ENCODE data around the gene CFDP1. TPM values are rescaled to one million over a fixed set of nuclear protein-coding genes. Genes with fewer than 3 reads are reported as not detected.

Gene CFDP1
- total RNA-seq, 2 experiments from 2014 or later, result 35.1 to 36.2 TPM

DNA sequence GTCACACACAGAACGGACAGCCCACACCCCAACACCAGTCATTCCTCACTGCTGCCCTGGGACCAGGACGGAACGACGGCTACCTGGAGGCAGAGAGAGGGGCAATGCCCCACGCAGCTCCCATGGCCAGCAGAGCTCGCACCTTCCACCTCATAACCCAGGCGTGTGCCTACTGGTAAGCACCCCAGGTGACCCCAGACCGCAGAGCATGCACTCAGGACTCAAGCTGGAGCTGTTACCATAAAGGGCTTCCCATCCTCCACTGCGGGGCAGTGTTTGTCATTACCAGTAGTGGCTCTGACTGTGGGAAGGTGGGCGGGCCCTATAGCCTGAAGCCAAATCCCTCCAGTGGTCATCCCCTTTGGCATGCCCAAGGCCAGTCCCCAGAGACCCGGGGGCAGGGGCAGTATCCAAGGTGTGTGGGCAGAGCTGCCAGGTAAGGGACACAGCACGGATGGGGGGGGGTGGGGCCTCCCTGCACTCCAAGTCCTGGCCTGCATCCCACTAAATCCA, 177.2 kb downstream of the CFDP1 start:
- H3K9me3 Mint-ChIP-seq, result no peaks in the 10 kb centered on the region
- DNase-seq, result no peak
- POLR2A ChIA-PET, result no interaction called here
- no peaks in the 10 kb centered on the region for H3K36me3 Mint-ChIP-seq (ENCODE audit: low read depth)
- H3K4me1 Mint-ChIP-seq, result peaks cover 3% of the 10 kb centered on the region
- peaks cover 31% of the 10 kb centered on the region for H3K27me3 Mint-ChIP-seq
- CTCF ChIA-PET, result interaction anchor here (1.7 kb wide), 1 partner anchor 22 kb away, joined by 5 read pairs; no protein-coding TSS in a partner anchor
- H3K27ac Mint-ChIP-seq, result no peak overlapping the region
- H3K4me3 Mint-ChIP-seq, result no peak overlapping the region

DNA sequence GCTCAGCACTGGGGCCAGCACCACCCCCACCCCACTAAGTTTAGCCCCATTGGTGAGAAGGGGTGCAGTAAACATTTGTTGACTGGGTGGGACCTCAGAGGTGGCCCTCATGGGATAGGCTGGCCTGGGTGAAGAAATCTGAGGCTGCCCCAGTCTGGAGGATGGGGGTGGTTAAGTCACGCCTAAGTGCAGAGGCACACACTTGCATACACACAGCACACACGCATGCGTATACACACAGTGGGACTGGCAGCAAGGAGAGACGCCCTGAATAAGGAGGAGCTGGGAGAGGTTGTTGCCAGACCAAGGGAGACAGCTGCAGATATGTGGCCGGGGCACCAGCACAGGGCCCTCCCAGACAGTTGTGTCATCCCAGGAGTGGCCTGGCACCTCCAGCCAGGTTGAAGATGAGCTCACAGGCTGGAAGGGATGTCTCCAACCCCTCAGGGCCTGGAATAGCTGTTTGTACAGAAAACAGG, 178.9 kb downstream of the CFDP1 start:
- no peak overlapping the region for H3K4me3 Mint-ChIP-seq
- H3K4me1 Mint-ChIP-seq, result peaks cover 3% of the 10 kb centered on the region
- ChIA-PET POLR2A (interaction anchor here (1.1 kb wide), 1 partner anchor 104 kb away, joined by 3 read pairs; no protein-coding TSS in a partner anchor), CTCF (interaction anchor here (1.0 kb wide), 1 partner anchor 148 kb away, joined by 3 read pairs; no protein-coding TSS in a partner anchor)
- H3K27me3 Mint-ChIP-seq, result peaks cover 43% of the 10 kb centered on the region
- H3K27ac Mint-ChIP-seq, result no peak overlapping the region
- no peaks in the 10 kb centered on the region for H3K36me3 Mint-ChIP-seq (ENCODE audit: low read depth)
- H3K9me3 Mint-ChIP-seq, result no peaks in the 10 kb centered on the region
- no peak for DNase-seq

GRCh38 chr16:75252946-75253911, 180.1 kb downstream of the CFDP1 start:
- H3K27ac Mint-ChIP-seq, result no peak overlapping the region
- H3K36me3 Mint-ChIP-seq (ENCODE audit: low read depth), result no peaks in the 10 kb centered on the region
- no peak overlapping the region for H3K4me3 Mint-ChIP-seq
- H3K9me3 Mint-ChIP-seq, result no peaks in the 10 kb centered on the region
- peaks cover 3% of the 10 kb centered on the region for H3K4me1 Mint-ChIP-seq
- ChIA-PET POLR2A (no interaction called here), CTCF (no interaction called here)
- H3K27me3 Mint-ChIP-seq, result peaks cover 45% of the 10 kb centered on the region
- no peak for DNase-seq

DNA sequence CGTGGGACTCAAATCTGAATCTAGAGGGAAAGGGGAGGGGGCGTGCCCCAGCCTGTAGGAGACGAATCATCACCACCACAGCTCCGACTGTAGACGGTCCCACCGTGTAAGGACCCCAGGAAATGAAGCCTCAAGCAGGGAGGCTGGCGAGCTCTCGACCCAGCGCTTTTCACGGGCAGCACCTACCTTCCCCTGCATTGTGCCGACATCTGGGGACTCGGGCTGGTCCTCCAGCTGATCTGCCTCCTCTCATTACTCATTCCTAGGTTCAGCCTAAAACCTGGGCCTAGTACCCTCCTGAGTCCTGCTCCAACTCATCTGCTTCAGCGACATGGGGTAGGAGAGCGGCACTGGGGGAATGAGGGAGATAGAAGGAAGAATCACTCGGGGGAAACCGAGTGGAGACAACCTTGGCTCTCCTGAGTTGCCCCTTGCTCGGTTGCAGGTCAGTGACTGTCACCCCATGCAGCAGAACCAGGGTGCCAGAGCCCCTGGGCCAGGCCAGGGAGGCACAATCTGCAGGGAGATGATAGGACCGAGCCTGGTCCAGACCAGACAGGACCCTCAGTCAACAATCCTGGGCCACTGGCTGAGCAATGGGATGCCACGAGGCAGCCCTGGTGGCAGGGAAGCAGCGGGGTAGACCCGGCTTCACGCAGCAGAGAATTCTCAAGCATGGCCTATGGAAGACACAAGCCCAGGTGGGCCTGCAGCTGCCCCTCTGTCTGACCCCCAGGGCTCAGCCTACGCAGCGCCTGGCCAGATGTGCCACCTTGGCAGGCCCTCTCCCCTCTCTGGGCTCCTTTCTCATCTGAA, 181.0 kb downstream of the CFDP1 start:
- POLR2A ChIA-PET, result no interaction called here
- Mint-ChIP-seq H3K36me3 (ENCODE audit: low read depth) (no peaks in the 10 kb centered on the region), H3K27me3 (peaks cover 44% of the 10 kb centered on the region), H3K27ac (no peak overlapping the region), H3K4me1 (peaks cover 3% of the 10 kb centered on the region), H3K9me3 (no peaks in the 10 kb centered on the region), H3K4me3 (no peak overlapping the region)
- no peak for DNase-seq
- CTCF ChIA-PET, result no interaction called here

GRCh38 chr16:75251280-75252048, 181.8 kb downstream of the CFDP1 start, which contains the start of gene BCAR1:
Gene BCAR1 (minus strand): TSS chr16:75251624. CDS start chr16:75251482, 142 bp downstream.
- Mint-ChIP-seq H3K27me3 (peaks cover 47% of the 10 kb centered on the region), H3K4me1 (peaks cover 3% of the 10 kb centered on the region), H3K36me3 (ENCODE audit: low read depth) (no peaks in the 10 kb centered on the region), H3K27ac (no peak within 1 kb of the TSS), H3K4me3 (no peak within 1 kb of the TSS), H3K9me3 (no peaks in the 10 kb centered on the region)
- no peak for DNase-seq
- CTCF ChIA-PET, result no interaction called here
- POLR2A ChIA-PET, result no interaction called here

GRCh38 chr16:75250809-75251279, 182.5 kb downstream of the CFDP1 start:
- ChIA-PET POLR2A (no interaction called here), CTCF (interaction anchor here (1.1 kb wide), 1 partner anchor 17 kb away, joined by 5 read pairs; no protein-coding TSS in a partner anchor)
- Mint-ChIP-seq H3K4me3 (no peak overlapping the region), H3K36me3 (ENCODE audit: low read depth) (no peaks in the 10 kb centered on the region), H3K27ac (no peak overlapping the region), H3K4me1 (peaks cover 3% of the 10 kb centered on the region), H3K27me3 (peaks cover 47% of the 10 kb centered on the region), H3K9me3 (no peaks in the 10 kb centered on the region)
- no peak for DNase-seq

GRCh38 chr16:75250089-75250808, 183.1 kb downstream of the CFDP1 start:
- CTCF ChIA-PET, result interaction anchor here (1.1 kb wide), 1 partner anchor 16 kb away, joined by 5 read pairs; no protein-coding TSS in a partner anchor
- Mint-ChIP-seq H3K27me3 (peaks cover 47% of the 10 kb centered on the region), H3K4me1 (peaks cover 3% of the 10 kb centered on the region), H3K4me3 (no peak overlapping the region), H3K9me3 (no peaks in the 10 kb centered on the region), H3K36me3 (ENCODE audit: low read depth) (no peaks in the 10 kb centered on the region), H3K27ac (no peak overlapping the region)
- DNase-seq, result no peak
- POLR2A ChIA-PET, result no interaction called here

GRCh38 chr16:75249441-75249840, 183.9 kb downstream of the CFDP1 start:
- ChIA-PET CTCF (no interaction called here), POLR2A (no interaction called here)
- H3K27ac Mint-ChIP-seq, result no peak overlapping the region
- peaks cover 3% of the 10 kb centered on the region for H3K4me1 Mint-ChIP-seq
- peaks cover 42% of the 10 kb centered on the region for H3K27me3 Mint-ChIP-seq
- no peak for DNase-seq
- no peaks in the 10 kb centered on the region for H3K9me3 Mint-ChIP-seq
- no peak overlapping the region for H3K4me3 Mint-ChIP-seq
- H3K36me3 Mint-ChIP-seq (ENCODE audit: low read depth), result no peaks in the 10 kb centered on the region

DNA sequence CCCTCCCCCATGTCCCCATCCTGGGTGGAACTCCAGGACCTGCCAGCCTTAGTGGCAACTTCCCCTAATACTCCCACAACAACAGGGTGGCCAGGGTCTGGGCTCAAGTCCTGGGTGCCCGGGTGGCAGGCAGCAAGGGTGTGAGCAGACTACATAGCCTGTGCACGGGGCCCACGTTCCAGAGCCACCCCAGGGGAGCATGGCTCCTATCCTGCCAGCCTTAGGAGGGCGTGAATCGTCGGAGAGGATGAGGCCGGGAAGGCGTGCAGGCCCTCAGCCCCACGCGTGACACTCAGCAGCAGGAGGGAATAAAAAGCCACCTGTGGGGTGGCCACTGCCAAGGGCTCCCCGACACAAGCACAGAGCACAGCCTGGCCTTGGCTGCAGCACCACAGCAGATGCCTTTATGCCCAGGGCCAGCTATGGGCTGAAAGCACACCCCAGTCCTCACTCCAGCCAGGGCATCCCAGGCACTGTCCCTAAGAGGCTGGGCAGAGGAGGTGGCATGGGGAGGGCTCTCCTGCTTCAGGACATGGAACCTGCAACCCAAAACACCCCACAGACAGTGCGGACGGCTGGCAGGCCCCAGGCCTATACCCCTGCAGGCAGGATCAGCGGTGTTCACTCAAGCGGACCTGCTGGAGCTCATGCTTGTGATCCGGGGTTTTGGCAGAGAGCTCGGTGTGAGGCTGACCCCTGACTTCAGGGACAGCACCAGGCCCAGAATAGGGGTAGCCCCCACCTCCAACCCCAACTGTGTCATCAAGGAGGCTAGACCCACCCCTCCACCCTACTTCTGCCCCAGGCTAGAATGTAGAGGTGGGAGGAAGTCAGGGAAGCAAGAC, 184.5 kb downstream of the CFDP1 start:
- POLR2A ChIA-PET, result no interaction called here
- H3K27me3 Mint-ChIP-seq, result peaks cover 37% of the 10 kb centered on the region
- H3K4me1 Mint-ChIP-seq, result peaks cover 3% of the 10 kb centered on the region
- H3K9me3 Mint-ChIP-seq, result no peaks in the 10 kb centered on the region
- no peak overlapping the region for H3K27ac Mint-ChIP-seq
- CTCF ChIA-PET, result no interaction called here
- no peak overlapping the region for H3K4me3 Mint-ChIP-seq
- no peak for DNase-seq
- no peaks in the 10 kb centered on the region for H3K36me3 Mint-ChIP-seq (ENCODE audit: low read depth)

GRCh38 chr16:75248142-75248535, 185.2 kb downstream of the CFDP1 start:
- no peaks in the 10 kb centered on the region for H3K9me3 Mint-ChIP-seq
- no peak overlapping the region for H3K4me3 Mint-ChIP-seq
- no peak for DNase-seq
- no peak overlapping the region for H3K27ac Mint-ChIP-seq
- H3K36me3 Mint-ChIP-seq (ENCODE audit: low read depth), result no peaks in the 10 kb centered on the region
- H3K27me3 Mint-ChIP-seq, result peaks cover 36% of the 10 kb centered on the region
- ChIA-PET POLR2A (no interaction called here), CTCF (interaction anchor here (1.4 kb wide), 1 partner anchor 14 kb away, joined by 3 read pairs; no protein-coding TSS in a partner anchor)
- peaks cover 3% of the 10 kb centered on the region for H3K4me1 Mint-ChIP-seq

DNA sequence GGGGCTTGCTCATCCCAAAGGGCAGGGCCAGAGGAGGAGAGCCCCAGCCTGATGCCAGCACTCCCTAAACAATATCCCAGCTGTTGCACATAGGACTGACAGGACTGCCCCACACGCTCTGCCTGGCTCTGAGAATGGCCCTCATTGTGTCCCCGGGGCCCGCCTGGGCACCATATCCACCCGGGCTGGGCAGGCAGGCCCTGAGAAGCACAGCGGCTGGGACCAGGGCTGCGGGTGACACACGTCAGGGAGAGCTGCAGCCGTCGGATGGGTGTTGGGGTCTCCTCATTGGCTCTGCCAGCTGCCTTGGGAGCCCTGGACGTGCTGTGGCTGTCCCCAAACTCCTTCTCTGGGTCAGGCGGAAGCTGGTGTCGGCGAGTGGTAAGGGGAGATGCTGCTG, 186.1 kb downstream of the CFDP1 start:
- DNase-seq, result no peak
- H3K27ac Mint-ChIP-seq, result no peak overlapping the region
- CTCF ChIA-PET, result interaction anchor here (1.4 kb wide), 1 partner anchor 14 kb away, joined by 3 read pairs; no protein-coding TSS in a partner anchor
- H3K27me3 Mint-ChIP-seq, result peaks cover 31% of the 10 kb centered on the region
- H3K9me3 Mint-ChIP-seq, result no peaks in the 10 kb centered on the region
- no peak overlapping the region for H3K4me3 Mint-ChIP-seq
- no peaks in the 10 kb centered on the region for H3K36me3 Mint-ChIP-seq (ENCODE audit: low read depth)
- POLR2A ChIA-PET, result no interaction called here
- peaks cover 3% of the 10 kb centered on the region for H3K4me1 Mint-ChIP-seq

Data from activated CD4-positive, alpha-beta memory T cell treated with anti-CD3 and anti-CD28 coated beads, Interleukin-2, amount 10 ng/mL, durations not matched to agents 7 days and 5 days (primary cell).